Measurements from ENCODE around the gene ATF7IP. TPM values are rescaled to one million over a fixed set of nuclear protein-coding genes. Genes with fewer than 3 reads are reported as not detected.

Gene ATF7IP
- total RNA-seq, 1 donor from 2014 or later: 76.9 TPM

- Histone ChIP-seq H3K9me3 (no peaks in the 10 kb centered on the region), H3K27ac (no peak overlapping the region), H3K36me3 (peaks cover 16% of the 10 kb centered on the region), H3K27me3 (ENCODE audit: low read depth) (no peaks in the 10 kb centered on the region), H3K4me1 (no peaks in the 10 kb centered on the region), H3K4me3 (no peak overlapping the region)
- no peak for TF ChIP-seq CTCF (IDR thresholded peaks at IDR 0.05)
- intact Hi-C loops (cut with DNase I): no loop called here
- ATAC-seq: no peak
- no peak for DNase-seq
Observed at GRCh38 chr12:14510574-14510973, 145.1 kb downstream of the ATF7IP start.

- peak; percentile 54 for TF ChIP-seq CTCF (IDR thresholded peaks at IDR 0.05)
- no peaks in the 10 kb centered on the region for H3K27me3 ChIP-seq (ENCODE audit: low read depth)
- no peak overlapping the region for H3K27ac ChIP-seq
- intact Hi-C loops (cut with DNase I): no loop called here
- H3K4me1 ChIP-seq: no peaks in the 10 kb centered on the region
- H3K4me3 ChIP-seq: no peak overlapping the region
- H3K9me3 ChIP-seq: no peaks in the 10 kb centered on the region
- no peak for DNase-seq
- H3K36me3 ChIP-seq: no peaks in the 10 kb centered on the region
- peak; percentile 93 to 97 for ATAC-seq
Observed at GRCh38 chr12:14514154-14514842, 148.8 kb downstream of the ATF7IP start.

DNA sequence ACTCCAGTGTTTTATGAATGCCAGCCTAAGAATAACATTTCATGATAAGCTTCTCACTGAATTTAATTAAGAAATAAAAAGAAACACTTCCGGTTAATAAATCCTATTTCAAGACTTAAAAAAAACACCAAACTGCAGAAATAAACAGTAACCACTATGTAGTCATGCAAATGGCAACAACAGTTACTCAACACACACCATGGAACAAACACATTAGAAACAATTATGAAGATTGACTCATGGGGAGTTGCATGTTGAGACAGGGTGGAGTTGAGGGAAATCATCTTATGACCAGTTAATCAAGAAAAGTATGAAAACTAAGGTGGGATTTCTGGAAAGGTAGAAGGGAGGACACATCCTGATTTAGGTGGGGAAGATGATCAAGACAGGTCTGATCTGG, 149.5 kb downstream of the ATF7IP start:
- Histone ChIP-seq H3K9me3 (no peaks in the 10 kb centered on the region), H3K36me3 (no peaks in the 10 kb centered on the region), H3K27me3 (ENCODE audit: low read depth) (no peaks in the 10 kb centered on the region), H3K27ac (no peak overlapping the region), H3K4me3 (no peak overlapping the region), H3K4me1 (no peaks in the 10 kb centered on the region)
- TF ChIP-seq CTCF (IDR thresholded peaks at IDR 0.05): no peak
- no peak for ATAC-seq
- intact Hi-C loops (cut with DNase I): no loop called here
- DNase-seq: no peak

DNA sequence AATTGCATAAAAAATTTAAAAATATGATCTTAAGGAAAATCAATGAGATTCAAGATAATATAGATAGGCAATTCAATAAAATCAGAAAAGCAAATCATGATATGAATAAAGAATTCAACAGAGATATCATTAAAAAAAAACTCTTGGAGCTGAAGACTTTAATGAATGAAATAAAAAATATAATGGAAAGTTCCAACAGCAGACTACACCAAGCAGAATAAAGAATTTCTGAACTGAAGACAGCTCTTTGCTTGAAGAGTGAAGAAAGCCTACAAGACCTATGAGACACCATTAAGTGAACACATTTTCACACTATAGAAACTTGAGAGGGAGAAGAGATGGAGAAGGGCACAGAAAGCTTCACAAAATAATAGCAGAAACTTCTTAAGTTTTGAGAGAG, 156.3 kb downstream of the ATF7IP start:
- intact Hi-C loops (cut with DNase I): no loop called here
- Histone ChIP-seq H3K4me3 (no peak overlapping the region), H3K9me3 (peaks cover 15% of the 10 kb centered on the region), H3K4me1 (no peaks in the 10 kb centered on the region), H3K36me3 (no peaks in the 10 kb centered on the region), H3K27ac (no peak overlapping the region), H3K27me3 (ENCODE audit: low read depth) (no peaks in the 10 kb centered on the region)
- ATAC-seq: no peak
- TF ChIP-seq CTCF (IDR thresholded peaks at IDR 0.05): no peak
- DNase-seq: no peak

DNA sequence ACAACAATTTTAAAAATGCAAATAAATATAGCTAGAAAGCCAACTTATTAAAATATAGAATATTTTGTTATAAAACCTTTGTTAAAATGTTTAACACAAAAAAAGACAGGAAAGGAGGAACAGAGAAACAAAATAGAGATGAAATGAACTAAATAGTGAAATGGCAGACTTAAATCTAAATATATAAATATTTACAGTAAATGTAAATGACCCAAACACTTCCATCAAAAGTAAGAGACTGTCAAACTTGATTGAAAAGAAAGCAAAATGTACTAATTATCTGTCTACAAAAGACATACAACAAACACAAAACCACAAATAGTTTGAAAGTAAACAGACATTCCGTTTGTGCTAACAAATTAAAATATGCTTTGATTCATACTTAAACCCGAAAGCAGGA, 160.5 kb downstream of the ATF7IP start:
- Histone ChIP-seq H3K36me3 (no peaks in the 10 kb centered on the region), H3K27ac (no peak overlapping the region), H3K27me3 (ENCODE audit: low read depth) (no peaks in the 10 kb centered on the region), H3K9me3 (peaks cover 15% of the 10 kb centered on the region), H3K4me3 (no peak overlapping the region), H3K4me1 (no peaks in the 10 kb centered on the region)
- ATAC-seq (no peak), DNase-seq (no peak)
- TF ChIP-seq CTCF (IDR thresholded peaks at IDR 0.05): no peak
- intact Hi-C loops (cut with DNase I): no loop called here
